Tibial nerve (tissue), 3 donors: ENCODE measurements around the gene LRRC74B.

ENCODE experiments used
- EP300 ChIP-seq, 2 donors: sonication (generic); formaldehyde crosslinking; IDR thresholded peaks; one replicate each; pipeline ENCODE4 v1.6.1; 2017; ENCODE audit warnings: antibody characterized with exemption in 2 of 2, mild to moderate bottlenecking in 1 of 2
- POLR2A ChIP-seq, 2 donors: fragments of 450-650 bp; IDR thresholded peaks; one replicate each; pipeline ENCODE4 v1.6.1; 2017; ENCODE audit warnings: antibody characterized with exemption in 2 of 2, mild to moderate bottlenecking in 2 of 2, moderate library complexity in 2 of 2

- TF ChIP-seq POLR2A (IDR thresholded peaks at IDR 0.05): no peak
- TF ChIP-seq EP300 (IDR thresholded peaks at IDR 0.05): no peak
Measured at GRCh38 chr22:21054714-21055563, 9.2 kb downstream of the LRRC74B start.
